GM21367 (cell line): Measurements from ENCODE around the gene PHF20.
"Not testable (repeated sequence)": the region's sequence is repeated elsewhere in the genome, so short reads cannot be mapped to it uniquely, and the experiment has no call there.

Experiments used
- ATAC-seq: cut with Tn5 transposase; IDR thresholded peaks from one replicate; pipeline ENCODE4 v1.9.1; 2021; ENCODE audit not compliant: unreplicated experiment

The PHF20 gene

DNA sequence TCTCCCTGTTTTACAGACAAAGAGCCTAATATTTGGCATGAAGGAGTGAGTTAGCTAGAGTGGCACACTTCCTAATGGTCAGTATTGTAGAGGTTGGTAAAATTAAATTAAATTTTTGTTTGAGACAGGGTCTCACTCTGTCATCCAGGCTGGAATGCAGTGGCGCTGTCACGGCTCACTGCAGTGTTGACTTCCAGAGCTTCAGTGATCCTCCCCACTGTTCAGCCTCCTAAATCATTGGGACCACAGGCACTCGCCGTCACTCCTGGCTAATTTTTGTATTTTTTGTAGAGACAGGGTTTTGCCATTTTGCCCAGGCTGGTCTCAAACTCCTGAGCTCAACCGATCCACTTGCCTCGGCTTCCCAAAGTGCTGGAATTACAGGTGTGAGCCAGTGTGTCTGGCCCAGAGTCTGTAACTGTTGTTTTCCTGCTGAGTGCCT is 111.5 kb downstream of the PHF20 start:
- ATAC-seq = no peak

DNA sequence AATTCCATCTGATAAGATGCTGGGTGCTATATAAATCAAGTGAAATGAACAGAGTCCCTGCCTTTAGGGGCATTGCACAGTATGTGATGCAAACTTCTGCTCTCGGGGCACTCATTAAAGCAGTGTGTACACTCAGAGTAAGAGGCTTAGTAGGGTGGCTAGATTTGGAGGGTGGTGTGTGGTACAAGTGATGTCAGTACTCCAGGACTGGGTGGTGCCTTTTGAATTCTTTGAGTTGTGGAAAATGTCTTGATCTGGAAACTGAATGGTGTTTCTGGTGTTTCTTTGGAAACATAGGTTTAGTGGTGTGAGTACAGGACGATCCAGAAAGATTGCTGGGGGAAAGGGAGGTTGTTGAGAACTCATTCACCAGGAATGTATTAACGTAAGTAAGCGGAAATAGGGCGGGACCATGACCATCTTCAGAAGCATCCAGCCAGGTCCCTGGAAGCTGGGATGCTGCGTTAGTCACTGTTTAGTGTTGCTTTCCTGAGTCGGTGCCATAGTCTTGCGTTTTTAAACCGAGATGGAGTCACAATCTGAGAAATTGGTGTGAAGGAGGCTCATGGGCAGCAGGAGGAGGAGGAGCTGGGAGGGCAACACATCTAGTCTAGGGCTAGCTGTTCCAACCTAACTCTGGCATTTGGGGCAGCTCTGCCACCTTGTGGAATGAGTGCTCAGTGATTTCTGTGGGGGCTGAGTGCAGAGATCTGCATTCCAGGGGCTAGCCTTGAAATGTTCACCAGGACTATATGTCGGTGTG is 112.1 kb downstream of the PHF20 start:
- no peak for ATAC-seq

GRCh38 chr20:35884541-35884865 is 112.7 kb downstream of the PHF20 start:
- ATAC-seq = no peak

- no peak for ATAC-seq
Measured at GRCh38 chr20:35885212-35885611, 113.4 kb downstream of the PHF20 start.

DNA sequence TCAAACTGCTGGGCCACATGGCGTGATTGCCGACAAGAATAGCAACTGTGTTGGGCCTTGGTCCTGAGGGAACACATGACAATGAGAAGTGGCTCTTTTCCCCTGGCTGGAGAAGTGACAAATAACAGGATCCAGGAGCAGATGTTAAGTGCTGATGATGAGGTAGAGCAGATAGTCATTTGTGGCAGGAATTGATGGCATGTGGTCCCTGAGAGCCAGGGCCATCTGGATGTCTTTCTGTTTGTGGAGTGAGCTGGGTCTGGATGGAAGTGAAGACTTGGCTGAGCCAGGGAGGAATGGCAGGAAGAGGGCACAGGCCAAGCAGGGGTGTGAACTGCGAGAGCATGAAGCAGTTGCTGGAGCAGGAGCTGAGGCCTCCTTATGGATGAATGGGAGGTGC is 114.7 kb downstream of the PHF20 start:
- ATAC-seq = no peak

- no peak for ATAC-seq
Measured at GRCh38 chr20:35887393-35888064, 115.7 kb downstream of the PHF20 start.

DNA sequence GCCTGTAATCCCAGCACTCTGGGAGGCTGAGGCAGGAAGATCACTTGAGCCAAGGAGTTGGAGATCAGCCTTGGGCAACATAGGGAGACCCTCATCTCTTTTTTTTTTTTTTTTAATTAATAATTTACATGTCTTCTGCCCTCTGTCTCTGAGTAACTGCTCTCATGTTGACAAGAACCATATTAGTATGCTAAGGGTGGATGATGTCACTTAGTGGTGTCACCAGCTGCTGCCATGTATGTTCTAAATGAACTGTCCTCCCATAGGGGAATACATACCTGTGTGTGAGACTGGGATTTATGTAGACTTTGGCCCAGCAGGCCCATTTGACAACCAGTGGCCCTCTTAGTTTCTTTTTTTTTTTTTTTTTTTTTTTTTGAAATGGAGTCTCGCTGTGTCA is 116.8 kb downstream of the PHF20 start:
- ATAC-seq = no peak

DNA sequence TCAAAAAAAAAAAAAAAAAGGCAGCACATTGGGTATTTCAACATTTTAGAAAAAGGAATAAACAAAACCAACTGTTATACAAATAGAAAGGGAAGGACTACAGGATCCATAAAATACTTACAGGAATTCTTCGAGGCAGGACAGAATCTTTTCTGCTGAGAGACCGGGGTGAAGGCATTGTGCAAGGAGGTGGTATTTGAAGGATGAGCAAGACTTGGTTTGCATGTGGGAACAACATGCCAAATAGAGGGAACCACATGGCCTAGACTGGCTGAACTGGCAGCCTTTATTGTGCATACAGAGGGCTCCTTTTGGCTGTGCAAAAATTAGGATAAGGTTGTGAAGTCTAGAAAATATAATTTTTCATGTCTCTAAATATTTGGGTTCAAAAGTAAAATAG is 119.6 kb downstream of the PHF20 start:
- no peak for ATAC-seq

GRCh38 chr20:35892871-35893270 is 121.1 kb downstream of the PHF20 start:
- ATAC-seq = no peak

GRCh38 chr20:35893942-35894341 is 122.1 kb downstream of the PHF20 start:
- ATAC-seq = peak; percentile 71

GRCh38 chr20:35895516-35895915 is 123.7 kb downstream of the PHF20 start:
- not testable (repeated sequence) for ATAC-seq

DNA sequence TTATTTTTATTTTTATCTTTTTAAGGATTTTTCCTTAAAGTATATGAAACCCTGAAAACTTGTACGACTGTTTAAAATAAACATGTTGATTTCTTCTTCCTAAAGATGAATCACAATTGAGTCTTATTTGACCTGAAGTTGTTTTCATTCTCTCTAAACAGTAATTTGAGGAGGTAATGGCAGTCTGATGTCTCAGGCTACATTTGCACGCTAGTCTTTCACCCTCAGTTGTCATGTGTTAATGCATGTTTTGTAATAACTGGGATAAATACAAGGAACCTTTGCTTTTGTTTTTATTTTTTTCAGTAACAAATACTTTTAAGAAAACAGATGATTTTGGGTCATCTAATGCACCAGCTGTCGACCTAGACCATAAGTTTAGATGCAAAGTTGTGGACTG is 127.2 kb downstream of the PHF20 start:
- no peak for ATAC-seq

- not testable (repeated sequence) for ATAC-seq
Measured at GRCh38 chr20:35901230-35901629, 129.4 kb downstream of the PHF20 start.

GRCh38 chr20:35901678-35902544 is 130.1 kb downstream of the PHF20 start:
- no peak for ATAC-seq

- ATAC-seq = no peak
Measured at GRCh38 chr20:35902545-35902941, 130.7 kb downstream of the PHF20 start.

- ATAC-seq = no peak
Measured at GRCh38 chr20:35903843-35904242, 132.0 kb downstream of the PHF20 start.

GRCh38 chr20:35904982-35905663 is 133.3 kb downstream of the PHF20 start:
- ATAC-seq = no peak

- ATAC-seq = no peak
Measured at GRCh38 chr20:35907017-35907701, 135.3 kb downstream of the PHF20 start.

DNA sequence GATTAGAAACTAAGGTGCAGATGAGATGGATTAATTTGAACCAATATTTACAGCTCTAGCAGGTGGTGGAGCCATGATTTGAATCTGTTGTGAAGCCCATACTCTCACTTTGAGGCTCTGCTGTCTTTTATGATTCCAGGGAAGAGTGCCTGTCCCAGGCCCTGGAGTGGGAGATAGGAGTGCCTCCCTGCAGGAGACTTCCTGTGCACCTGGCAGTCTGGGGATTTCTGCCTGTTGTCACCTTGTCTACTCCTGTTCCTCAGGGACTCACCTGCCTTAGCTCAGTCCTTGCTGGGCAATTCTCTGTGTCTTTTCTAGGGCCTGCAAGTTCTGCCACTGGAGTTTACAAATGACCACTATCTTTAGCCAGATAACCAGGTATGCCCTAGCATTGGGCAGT is 136.2 kb downstream of the PHF20 start:
- ATAC-seq = no peak

DNA sequence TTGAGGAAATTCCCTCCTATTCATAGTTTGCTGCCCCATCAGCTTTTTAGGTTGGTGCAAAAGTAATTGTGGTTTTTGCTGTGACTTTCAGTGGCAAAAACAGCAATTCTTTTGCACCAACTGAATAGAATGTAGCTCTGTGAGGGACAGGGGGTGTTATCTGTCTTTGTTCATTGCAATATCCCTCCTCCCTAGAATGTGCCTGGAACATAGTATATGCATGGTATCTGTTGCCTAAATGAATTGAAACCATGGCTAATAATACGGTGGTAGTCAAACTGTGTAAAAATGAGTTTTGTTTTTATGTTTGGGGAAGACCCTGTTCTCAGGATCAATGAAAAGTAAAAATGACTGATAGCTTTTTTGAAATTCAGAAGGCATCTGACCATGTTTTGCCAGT is 137.4 kb downstream of the PHF20 start:
- ATAC-seq = no peak

DNA sequence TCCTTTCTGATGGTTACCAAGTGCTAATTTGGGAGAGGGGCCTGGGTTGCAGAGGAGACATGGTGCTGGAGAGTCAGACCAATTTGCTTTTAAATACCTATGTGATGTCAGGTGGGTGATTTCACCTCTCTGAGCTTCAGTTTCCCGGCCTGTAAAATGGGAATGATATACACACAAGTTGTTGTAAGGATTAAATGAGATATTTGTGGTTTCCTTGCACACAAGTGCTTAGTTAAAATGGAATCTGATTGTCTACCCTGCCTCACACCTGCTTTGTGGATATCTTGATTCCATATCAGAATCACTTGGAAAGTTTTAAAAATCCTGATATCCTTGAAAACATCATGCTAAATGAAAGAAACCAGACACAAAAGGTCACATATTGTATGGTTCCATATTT is 138.0 kb downstream of the PHF20 start:
- ATAC-seq = no peak
